Measurements from ENCODE around the gene ANKRD29.

ANKRD29 gene

DNA sequence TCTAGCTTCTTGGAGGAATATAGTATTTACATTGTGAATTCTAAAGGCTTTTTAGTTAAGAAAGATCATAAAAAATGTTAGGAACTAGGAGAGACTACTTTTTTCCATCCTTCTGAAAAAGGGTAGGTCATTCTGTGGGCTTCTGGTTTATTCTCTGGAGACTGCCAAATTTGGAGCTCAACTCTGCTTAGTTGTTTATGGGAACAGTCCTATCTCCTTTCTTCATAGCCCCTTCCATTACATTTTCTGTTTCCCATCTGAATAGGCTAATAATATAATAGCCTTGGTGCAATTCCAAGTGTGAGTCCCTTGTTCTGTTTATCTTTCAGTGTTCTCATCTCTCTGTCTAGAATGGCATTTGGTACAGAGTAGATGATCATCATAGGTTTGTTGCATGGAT, 42.1 kb upstream of the ANKRD29 start:
- H3K27ac ChIP-seq (ENCODE audit: low read depth, low read length, poor library complexity, severe bottlenecking), result no peak overlapping the region
- H4K20me1 ChIP-seq (ENCODE audit: insufficient read depth, low read length), result no peaks in the 10 kb centered on the region
- no peak overlapping the region for H2AFZ ChIP-seq (ENCODE audit: low read length)
- H3K27me3 ChIP-seq (ENCODE audit: insufficient read depth, low read length), result no peaks in the 10 kb centered on the region; the same call in 1 of the 2 replicates
- H3K4me1 ChIP-seq (ENCODE audit: insufficient read depth, low read length, severe bottlenecking), result no peaks in the 10 kb centered on the region
- H3K79me2 ChIP-seq (ENCODE audit: insufficient read depth, low read length), result no peaks in the 10 kb centered on the region
- no peak overlapping the region for H3K4me3 ChIP-seq (ENCODE audit: low read depth, low read length, poor library complexity, severe bottlenecking)
- H3K36me3 ChIP-seq (ENCODE audit: insufficient read depth, low read length), result no peaks in the 10 kb centered on the region
- H3F3A ChIP-seq (ENCODE audit: insufficient read depth, low read length), result no peaks in the 10 kb centered on the region
- no peak overlapping the region for H3K4me2 ChIP-seq (ENCODE audit: low read length)
- H3K9me2 ChIP-seq (ENCODE audit: low read depth, low read length), result no peaks in the 10 kb centered on the region
- no peak overlapping the region for H3K9ac ChIP-seq (ENCODE audit: low read length)
- TF ChIP-seq, protein P1, sequence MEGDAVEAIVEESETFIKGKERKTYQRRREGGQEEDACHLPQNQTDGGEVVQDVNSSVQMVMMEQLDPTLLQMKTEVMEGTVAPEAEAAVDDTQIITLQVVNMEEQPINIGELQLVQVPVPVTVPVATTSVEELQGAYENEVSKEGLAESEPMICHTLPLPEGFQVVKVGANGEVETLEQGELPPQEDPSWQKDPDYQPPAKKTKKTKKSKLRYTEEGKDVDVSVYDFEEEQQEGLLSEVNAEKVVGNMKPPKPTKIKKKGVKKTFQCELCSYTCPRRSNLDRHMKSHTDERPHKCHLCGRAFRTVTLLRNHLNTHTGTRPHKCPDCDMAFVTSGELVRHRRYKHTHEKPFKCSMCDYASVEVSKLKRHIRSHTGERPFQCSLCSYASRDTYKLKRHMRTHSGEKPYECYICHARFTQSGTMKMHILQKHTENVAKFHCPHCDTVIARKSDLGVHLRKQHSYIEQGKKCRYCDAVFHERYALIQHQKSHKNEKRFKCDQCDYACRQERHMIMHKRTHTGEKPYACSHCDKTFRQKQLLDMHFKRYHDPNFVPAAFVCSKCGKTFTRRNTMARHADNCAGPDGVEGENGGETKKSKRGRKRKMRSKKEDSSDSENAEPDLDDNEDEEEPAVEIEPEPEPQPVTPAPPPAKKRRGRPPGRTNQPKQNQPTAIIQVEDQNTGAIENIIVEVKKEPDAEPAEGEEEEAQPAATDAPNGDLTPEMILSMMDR (IDR thresholded peaks at IDR 0.05; ENCODE audit: low read length), result no peak
- no peak for TF ChIP-seq EZH2 (IDR thresholded peaks at IDR 0.05; ENCODE audit: borderline replicate concordance, low read length)
- H3K9me3 ChIP-seq (ENCODE audit: low read length), result no peaks in the 10 kb centered on the region

DNA sequence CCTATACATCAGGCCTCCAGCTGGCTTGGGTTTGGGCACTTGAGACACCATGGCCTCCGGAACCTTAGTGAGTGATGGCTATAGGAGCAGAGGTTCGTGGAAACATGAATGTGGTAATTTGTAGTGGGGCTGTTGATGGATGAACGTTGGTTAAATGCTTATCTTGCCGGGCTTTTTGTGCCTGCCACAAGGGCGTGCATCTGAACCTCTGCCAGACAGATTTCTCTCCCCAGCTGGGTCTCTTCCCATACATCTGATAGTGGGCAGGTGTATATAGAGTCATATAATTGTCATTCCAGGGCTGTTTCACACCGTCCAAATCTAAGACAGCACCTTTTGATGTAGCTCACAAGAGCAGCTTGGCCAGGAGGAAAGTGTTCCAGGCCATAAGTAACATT, 41.3 kb upstream of the ANKRD29 start:
- Histone ChIP-seq H3K27me3 (ENCODE audit: insufficient read depth, low read length) (no peaks in the 10 kb centered on the region; the same call in 1 of the 2 replicates), H3K79me2 (ENCODE audit: insufficient read depth, low read length) (no peaks in the 10 kb centered on the region), H4K20me1 (ENCODE audit: insufficient read depth, low read length) (no peaks in the 10 kb centered on the region), H3F3A (ENCODE audit: insufficient read depth, low read length) (no peaks in the 10 kb centered on the region), H3K4me3 (ENCODE audit: low read depth, low read length, poor library complexity, severe bottlenecking) (no peak overlapping the region), H2AFZ (ENCODE audit: low read length) (no peak overlapping the region), H3K27ac (ENCODE audit: low read depth, low read length, poor library complexity, severe bottlenecking) (no peak overlapping the region), H3K36me3 (ENCODE audit: insufficient read depth, low read length) (no peaks in the 10 kb centered on the region), H3K9me2 (ENCODE audit: low read depth, low read length) (no peaks in the 10 kb centered on the region), H3K9me3 (ENCODE audit: low read length) (no peaks in the 10 kb centered on the region), H3K4me2 (ENCODE audit: low read length) (no peak overlapping the region), H3K4me1 (ENCODE audit: insufficient read depth, low read length, severe bottlenecking) (no peaks in the 10 kb centered on the region), H3K9ac (ENCODE audit: low read length) (no peak overlapping the region)
- TF ChIP-seq, protein P1 (IDR thresholded peaks at IDR 0.05; ENCODE audit: low read length), result no peak
- no peak for TF ChIP-seq EZH2 (IDR thresholded peaks at IDR 0.05; ENCODE audit: borderline replicate concordance, low read length)

DNA sequence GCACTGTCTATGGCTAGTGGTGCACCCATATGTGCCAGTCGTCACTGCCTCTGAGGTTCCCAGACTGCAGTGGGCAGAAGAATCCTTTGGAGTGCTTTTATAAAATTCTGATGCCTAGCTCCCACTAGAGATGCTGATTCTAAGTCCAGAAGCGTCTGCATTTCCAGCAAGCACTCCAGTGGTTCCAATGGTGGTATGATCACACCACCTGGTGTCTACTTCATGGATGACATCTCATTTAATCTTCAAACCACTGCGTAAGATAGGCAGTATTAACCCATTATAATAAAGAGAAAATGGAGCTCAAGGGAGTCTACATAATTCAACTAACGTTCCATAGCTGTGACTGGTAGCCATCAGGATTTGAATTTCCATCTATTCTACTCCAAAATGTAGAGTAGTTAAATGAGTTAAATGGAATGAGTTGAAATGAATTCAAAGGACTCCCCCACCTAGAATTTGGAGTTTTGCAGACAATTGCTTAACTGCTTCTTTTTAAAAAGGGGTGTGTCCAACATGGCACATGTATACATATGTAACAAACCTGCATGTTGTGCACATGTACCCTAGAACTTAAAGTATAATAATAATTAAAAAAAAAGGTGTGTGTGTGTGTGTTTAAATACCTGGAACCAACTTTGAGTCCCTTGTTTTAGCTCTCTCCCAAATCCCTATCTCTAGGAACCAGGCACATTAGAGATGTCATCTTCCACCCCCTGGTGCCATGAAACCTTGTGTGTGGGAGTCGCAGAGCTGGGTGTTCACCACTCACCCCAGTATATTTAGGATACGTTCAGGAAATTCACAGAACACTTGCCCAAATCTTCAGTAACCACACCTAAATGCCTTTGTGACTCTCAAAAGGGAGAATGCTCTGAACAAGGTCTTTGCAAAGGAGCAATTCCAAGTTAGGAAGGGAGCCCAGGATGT, 40.6 kb upstream of the ANKRD29 start:
- no peak overlapping the region for H3K4me2 ChIP-seq (ENCODE audit: low read length)
- no peaks in the 10 kb centered on the region for H3K4me1 ChIP-seq (ENCODE audit: insufficient read depth, low read length, severe bottlenecking)
- no peaks in the 10 kb centered on the region; the same call in 1 of the 2 replicates for H3K27me3 ChIP-seq (ENCODE audit: insufficient read depth, low read length)
- H3K4me3 ChIP-seq (ENCODE audit: low read depth, low read length, poor library complexity, severe bottlenecking), result no peak overlapping the region
- H3K9ac ChIP-seq (ENCODE audit: low read length), result no peak overlapping the region
- TF ChIP-seq, protein P1 (IDR thresholded peaks at IDR 0.05; ENCODE audit: low read length), result peak; percentile 48; the same call in 1 of the 2 replicates
- TF ChIP-seq EZH2 (IDR thresholded peaks at IDR 0.05; ENCODE audit: borderline replicate concordance, low read length), result no peak
- H3K9me2 ChIP-seq (ENCODE audit: low read depth, low read length), result no peaks in the 10 kb centered on the region
- H3K9me3 ChIP-seq (ENCODE audit: low read length), result no peaks in the 10 kb centered on the region
- no peaks in the 10 kb centered on the region for H4K20me1 ChIP-seq (ENCODE audit: insufficient read depth, low read length)
- no peak overlapping the region for H3K27ac ChIP-seq (ENCODE audit: low read depth, low read length, poor library complexity, severe bottlenecking)
- no peaks in the 10 kb centered on the region for H3F3A ChIP-seq (ENCODE audit: insufficient read depth, low read length)
- H3K36me3 ChIP-seq (ENCODE audit: insufficient read depth, low read length), result no peaks in the 10 kb centered on the region
- H2AFZ ChIP-seq (ENCODE audit: low read length), result no peak overlapping the region
- no peaks in the 10 kb centered on the region for H3K79me2 ChIP-seq (ENCODE audit: insufficient read depth, low read length)

All from OCI-LY1 (cell line).